HepG2 (cell line): ENCODE results near the gene MAN2A2. TPM values are rescaled to one million over a fixed set of nuclear protein-coding genes. Genes with fewer than 3 reads are reported as not detected.

Experiments used
- AKNA ChIP-seq: sonication (generic); formaldehyde crosslinking; IDR thresholded peaks from 2 replicates; pipeline ENCODE4 v1.4.0; 2020; ENCODE audit warnings: missing genetic modification reagents, borderline replicate concordance
- ATAD3A ChIP-seq: sonication (generic); formaldehyde crosslinking; IDR thresholded peaks from 2 replicates; pipeline ENCODE4 v1.4.0; 2020; ENCODE audit warnings: missing genetic modification reagents
- DPF2 ChIP-seq: sonication (generic); formaldehyde crosslinking; IDR thresholded peaks from 2 replicates; pipeline ENCODE4 v1.4.0; 2020; ENCODE audit warnings: mild to moderate bottlenecking, low read depth, missing genetic modification reagents, borderline replicate concordance
- LCORL ChIP-seq, 2 experiments: fragments of 450-650 bp in 1 of 2; sonication (generic) in 1 of 2; formaldehyde crosslinking in 1 of 2; IDR thresholded peaks; 2 replicates each; pipeline versions ENCODE4 v1.5.0 to v1.6.1; 2017 to 2020; ENCODE audit warnings: antibody characterized with exemption in 1 of 2, missing genetic modification reagents in 1 of 2
- MATR3 ChIP-seq: sonication (generic); formaldehyde crosslinking; IDR thresholded peaks from 2 replicates; pipeline ENCODE4 v1.4.0; 2020; ENCODE audit warnings: missing genetic modification reagents
- MED8 ChIP-seq: sonication (generic); formaldehyde crosslinking; IDR thresholded peaks from 2 replicates; pipeline ENCODE4 v1.8.1; 2023; ENCODE audit warnings: mild to moderate bottlenecking, missing genetic modification reagents; ENCODE audit not compliant: insufficient replicate concordance
- PRDM10 ChIP-seq: sonication (generic); formaldehyde crosslinking; IDR thresholded peaks from 2 replicates; pipeline ENCODE4 v1.4.0; 2020; ENCODE audit warnings: low read depth, missing genetic modification reagents
- SCMH1 ChIP-seq: sonication (generic); formaldehyde crosslinking; IDR thresholded peaks from 2 replicates; pipeline ENCODE4 v1.9.0; 2021; ENCODE audit warnings: missing genetic modification reagents, mild to moderate bottlenecking, borderline replicate concordance
- XBP1 ChIP-seq: sonication (generic); formaldehyde crosslinking; IDR thresholded peaks from 2 replicates; pipeline ENCODE4 v1.5.0; 2020; ENCODE audit warnings: missing genetic modification reagents
- ZNF101 ChIP-seq: sonication (generic); formaldehyde crosslinking; IDR thresholded peaks from 2 replicates; pipeline ENCODE4 v1.4.0; 2020; ENCODE audit warnings: mild to moderate bottlenecking, low read depth, missing genetic modification reagents, borderline replicate concordance
- ZNF333 ChIP-seq: sonication (generic); formaldehyde crosslinking; IDR thresholded peaks from 2 replicates; pipeline ENCODE4 v1.4.0; 2020; ENCODE audit warnings: mild to moderate bottlenecking, missing genetic modification reagents, borderline replicate concordance
- ZNF609 ChIP-seq: sonication (generic); formaldehyde crosslinking; IDR thresholded peaks from 2 replicates; pipeline ENCODE4 v1.4.0; 2020; ENCODE audit warnings: mild to moderate bottlenecking, missing genetic modification reagents, borderline replicate concordance
- polyA plus RNA-seq, 8 experiments: library from polyadenylated mRNA; depleted of rRNA in 3 of 8; stranded (reverse) in 7 of 8; unstranded in 1 of 8; fragments of >200 nt; fragmentation: Illumina TruSeq in 4 of 8; extraction: Trizol in 4 of 8; gene quantifications; 2 replicates each; pipeline versions ENCODE4 v1.2.1 to v1.2.3, GENCODE V29; 2011 to 2016; ENCODE audit warnings: low read depth in 4 of 8, missing spikeins in 1 of 8, mixed read lengths in 1 of 8; ENCODE audit not compliant: insufficient read depth in 1 of 8
- total RNA-seq, 5 experiments: library from RNA; depleted of rRNA; stranded (reverse); fragments of >200 nt; fragmentation: Illumina TruSeq; extraction: Trizol; gene quantifications; 2 replicates each; pipeline ENCODE4 v1.2.3, GENCODE V29; 2016; ENCODE audit warnings: low read depth in 1 of 5

The MAN2A2 gene
- total and polyA plus RNA-seq, 2 of the 13 experiments (the other 11 are each of a cell fraction or from before 2014, with no cell fraction given): 17.5 to 51.5 TPM

- TF ChIP-seq AKNA (CRISPR knock-in tag) (no peak), LCORL (IDR thresholded peaks at IDR 0.05) (no peak), LCORL (CRISPR knock-in tag; IDR thresholded peaks at IDR 0.05) (peak; percentile 47), MED8 (peak; percentile 39), ZNF101 (CRISPR knock-in tag) (no peak), SCMH1 (no peak), ATAD3A (CRISPR knock-in tag) (no peak), ZNF333 (CRISPR knock-in tag) (no peak), MATR3 (no peak), DPF2 (CRISPR knock-in tag) (peak; percentile 84; the same call in 1 of the 2 replicates), XBP1 (CRISPR knock-in tag) (no peak), PRDM10 (CRISPR knock-in tag) (no peak), ZNF609 (CRISPR knock-in tag) (peak; percentile 86)
Measured at GRCh38 chr15:90860942-90861675, 42.0 kb upstream of the MAN2A2 start (continued).
